Epidermal melanocyte (primary cell): ENCODE measurements around the gene AFAP1.

ENCODE experiments used
- DNase-seq: peaks from one replicate; pipeline ENCODE4 v3.0.0; 2011; ENCODE audit warnings: low spot score; ENCODE audit not compliant: insufficient read length

Gene AFAP1

DNA sequence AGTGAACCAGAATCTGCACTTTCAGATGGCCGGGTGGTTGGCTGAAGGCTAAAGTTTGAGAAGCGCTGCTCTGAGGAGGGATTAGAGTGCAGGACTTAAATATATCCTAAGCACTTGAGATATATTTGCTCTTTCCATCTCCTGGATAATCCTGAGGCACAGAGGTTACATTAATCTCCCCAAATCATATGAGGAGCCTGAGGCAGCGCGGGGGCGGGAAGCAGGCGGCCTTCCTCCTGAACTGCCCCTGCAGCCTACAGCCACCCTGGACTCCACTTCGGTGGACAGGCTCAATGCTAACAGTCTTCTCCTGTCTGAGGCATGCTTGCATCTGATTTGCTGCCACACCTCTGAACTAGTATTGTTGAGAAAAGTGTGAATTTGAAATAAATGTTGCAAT lies 72.5 kb downstream of the AFAP1 start:
- no peak for DNase-seq

DNA sequence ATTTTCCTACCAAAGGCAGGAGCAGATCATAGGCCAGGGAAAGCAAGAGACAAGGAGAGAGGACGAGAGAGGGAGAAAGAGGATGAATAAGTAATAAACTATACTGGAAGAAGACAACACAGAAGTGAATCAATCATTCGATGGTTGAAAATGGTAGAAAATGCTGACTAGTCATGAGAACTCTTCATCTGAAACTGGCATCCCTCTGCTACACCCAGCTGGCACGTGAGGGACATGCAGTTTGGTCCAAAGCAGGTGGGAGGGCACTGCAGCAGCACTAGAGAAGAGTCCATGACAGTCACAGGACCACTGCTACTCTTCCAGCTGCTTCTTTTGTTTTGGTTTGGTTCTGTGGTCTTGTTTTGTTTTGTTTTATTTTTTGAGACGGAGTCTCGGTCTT lies 74.1 kb downstream of the AFAP1 start:
- DNase-seq, result no peak

DNA sequence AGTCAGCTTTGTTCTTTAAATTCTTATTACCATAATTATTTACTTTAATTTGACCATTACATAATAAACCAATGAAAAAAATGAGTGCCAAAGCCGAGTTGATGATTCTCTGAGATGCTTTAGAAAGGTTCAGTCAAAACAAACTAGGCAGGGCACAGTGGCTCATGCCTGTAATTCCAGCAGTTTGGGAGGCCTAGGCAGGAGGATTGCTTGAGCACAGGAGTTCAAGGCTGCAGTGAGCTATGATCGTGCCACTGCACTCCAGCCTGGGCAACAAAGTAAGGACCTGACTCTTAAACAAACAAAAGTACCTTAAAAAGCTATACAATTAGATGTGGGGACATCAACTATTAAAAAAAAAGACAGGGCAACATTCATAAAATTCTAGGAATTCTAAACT lies 75.0 kb downstream of the AFAP1 start:
- DNase-seq, result no peak

DNA sequence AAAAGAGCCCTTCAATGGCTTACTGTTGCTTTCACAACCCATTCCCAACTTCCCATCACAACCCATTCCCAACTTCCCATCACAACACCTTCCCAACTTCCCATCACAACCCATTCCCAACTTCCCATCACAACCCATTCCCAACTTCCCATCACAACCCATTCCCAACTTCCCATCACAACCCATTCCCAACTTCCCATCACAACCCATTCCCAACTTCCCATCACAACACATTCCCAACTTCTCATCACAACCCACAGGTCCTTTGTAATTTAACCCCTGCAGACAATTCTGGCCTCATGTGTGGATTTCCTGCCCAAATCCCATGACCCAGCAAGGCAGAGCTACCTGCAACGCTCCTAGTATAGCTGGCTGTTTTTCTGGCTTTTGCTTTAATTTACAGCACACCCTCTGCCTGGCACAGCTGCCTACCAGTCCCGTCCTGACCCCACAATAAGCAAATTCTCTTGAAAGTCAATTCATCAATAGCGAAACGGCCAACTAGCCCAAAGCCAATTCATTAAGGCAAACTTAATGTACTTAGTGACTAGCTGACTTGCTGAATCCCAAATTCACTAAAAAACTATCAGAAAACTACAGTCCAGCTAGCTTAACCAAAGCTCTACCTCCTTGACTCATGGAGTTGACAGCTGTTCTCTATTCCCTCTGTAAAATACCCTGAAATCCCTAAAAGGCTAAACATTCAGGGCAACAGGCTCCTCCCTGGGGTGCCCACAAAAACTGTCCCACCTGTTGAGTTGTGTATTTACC lies 75.6 kb downstream of the AFAP1 start:
- no peak for DNase-seq

DNA sequence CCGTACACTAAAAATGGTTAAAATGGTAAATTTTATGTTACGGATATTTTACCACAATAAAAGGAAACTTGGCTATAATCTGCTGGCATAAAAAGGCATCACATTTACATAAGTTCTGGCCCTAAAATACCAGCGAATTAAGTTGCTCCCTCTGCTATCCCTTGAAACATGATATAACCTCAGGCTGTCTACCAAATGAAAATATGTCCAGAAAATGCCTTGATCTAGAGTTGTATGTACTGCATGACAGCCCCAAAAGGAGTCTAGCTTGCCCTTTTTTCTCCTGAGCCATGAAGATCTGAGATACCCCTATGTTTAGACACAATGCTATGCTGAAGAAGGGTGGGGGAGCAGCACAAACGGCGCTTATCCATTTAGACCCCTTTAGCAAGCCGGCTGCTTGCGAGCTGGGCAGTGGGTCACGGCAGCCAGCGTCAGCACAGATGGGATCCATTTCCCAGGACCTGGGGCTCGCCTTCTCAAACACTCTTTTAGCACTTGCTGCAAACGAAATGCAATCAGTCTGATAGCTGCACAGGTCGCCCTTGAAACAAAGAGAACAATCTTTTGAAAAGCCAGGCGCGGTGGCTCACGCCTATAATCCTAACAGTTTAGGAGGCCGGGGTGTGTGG lies 77.0 kb downstream of the AFAP1 start:
- DNase-seq, result no peak

DNA sequence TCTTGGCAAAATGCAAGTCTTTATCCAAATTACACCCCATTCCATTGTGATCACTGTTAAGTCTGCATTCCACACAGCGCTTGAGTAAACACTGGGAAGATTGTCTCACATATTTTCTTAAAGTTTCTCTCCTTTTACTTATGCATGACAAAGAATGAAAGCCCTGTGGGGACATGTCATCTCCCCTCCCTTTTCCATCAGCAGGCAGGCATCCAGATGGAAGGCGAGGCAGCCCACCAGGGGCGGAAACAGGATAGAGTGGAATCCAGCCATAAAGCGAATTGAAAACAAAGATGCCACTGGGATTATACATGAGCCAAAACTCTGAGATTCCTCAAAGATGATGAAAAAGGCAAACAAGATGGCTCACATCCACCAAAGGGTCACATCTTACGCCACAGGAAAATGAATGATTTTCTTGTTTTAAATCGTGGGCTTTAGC lies 78.2 kb downstream of the AFAP1 start:
- DNase-seq, result no peak

DNA sequence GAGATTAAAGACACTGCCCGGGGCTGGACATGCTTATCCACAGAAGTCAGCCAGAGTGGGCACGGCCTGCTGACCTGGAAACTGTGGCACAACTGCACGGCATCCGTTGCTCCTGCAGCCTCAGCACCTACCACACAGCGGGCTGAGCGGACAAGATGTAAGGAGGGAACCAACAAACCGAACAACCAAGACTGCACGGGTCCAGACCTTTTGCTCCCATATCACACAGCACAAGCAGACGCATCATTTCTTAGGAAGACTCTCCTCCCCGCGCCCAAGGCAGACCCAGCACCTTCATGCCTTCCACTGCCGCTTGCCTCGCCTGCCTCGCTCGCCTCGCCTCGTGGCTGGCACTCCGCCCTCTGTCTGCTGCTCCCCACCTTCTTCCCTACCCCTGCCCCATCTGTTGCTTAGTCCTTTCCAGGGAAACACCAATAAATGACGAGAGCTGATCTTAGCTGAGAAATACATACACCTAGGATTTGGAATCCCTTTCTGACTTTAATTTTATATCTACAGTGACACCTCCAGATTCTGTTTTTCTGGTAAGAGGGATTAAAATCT lies 79.0 kb downstream of the AFAP1 start:
- no peak for DNase-seq

DNA sequence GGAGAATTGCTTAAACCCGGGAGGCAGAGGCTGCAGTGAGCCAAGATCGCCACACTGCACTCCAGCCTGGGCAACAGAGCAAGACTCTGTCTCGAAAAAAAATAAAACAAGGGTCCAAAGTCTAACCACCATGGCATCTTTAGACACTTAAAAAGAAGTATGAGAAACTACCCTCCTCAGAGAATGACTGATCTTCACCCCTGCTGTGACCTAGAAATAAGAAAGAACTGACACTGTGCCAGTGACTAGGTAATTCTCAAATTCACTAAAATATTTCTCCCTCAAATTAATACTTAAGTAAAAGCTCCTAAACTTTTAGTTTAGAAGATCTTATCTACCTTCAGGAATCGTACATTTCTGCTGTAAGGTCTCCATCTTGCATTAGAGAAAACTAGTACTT lies 80.3 kb downstream of the AFAP1 start:
- no peak for DNase-seq

DNA sequence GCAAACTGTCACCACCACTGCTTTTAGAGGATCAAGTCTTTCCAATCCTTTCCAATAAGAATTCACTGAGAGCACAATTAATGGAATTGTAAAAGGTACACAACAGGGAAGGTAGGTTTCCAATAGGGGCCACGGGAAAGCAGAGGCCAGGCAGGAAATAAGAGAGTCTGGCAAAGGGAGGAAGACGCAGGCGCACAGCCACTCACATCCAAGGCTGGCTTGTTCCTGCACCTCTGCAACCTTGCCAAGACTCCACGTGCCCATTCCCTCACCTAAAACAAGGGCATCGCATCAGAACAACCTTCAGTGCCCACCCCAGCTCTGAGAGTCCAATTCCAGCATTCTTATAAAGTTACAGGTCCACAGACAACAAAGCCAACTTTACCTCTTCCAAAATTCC lies 81.2 kb downstream of the AFAP1 start:
- DNase-seq, result no peak

DNA sequence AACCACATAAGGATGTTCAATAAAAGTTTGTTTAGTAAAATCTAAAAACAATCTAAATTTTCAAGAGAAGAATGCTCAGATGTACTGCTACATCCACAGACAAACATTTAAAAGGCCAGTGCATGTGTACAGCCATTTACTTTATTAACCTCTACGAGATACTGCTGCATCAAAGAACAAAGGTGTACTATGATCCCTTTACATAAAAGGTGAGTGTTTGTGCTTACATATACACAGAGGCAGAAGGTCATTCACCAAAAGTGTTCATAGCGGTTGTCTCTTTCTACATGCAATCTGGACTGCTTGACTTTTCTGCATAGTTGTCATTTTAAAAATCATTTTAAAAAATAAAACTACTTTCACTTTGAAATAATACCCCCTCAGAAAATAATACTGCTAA lies 81.7 kb downstream of the AFAP1 start:
- DNase-seq, result no peak

DNA sequence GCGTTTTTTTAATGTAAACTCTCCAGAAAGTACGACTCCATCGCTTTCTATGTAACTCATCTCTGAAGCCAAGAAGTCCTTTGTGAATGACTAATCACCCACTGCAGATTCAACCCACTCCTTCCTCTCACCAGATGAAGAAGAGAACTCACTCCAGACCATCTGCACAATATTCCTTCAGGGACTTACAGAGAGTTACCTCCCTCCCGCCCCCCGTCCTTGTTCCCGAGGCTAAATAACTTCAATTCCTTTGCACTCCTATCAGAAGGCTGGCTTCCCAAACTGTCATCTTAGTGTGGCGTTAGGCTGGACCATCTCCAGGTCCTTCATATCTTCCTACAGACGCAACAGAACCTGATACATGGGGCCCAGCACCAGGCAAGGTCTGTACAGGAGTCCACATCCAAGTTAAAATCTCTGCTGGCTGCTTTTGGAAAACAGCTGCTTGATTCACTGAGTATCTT lies 82.4 kb downstream of the AFAP1 start:
- DNase-seq, result peak; percentile 60

DNA sequence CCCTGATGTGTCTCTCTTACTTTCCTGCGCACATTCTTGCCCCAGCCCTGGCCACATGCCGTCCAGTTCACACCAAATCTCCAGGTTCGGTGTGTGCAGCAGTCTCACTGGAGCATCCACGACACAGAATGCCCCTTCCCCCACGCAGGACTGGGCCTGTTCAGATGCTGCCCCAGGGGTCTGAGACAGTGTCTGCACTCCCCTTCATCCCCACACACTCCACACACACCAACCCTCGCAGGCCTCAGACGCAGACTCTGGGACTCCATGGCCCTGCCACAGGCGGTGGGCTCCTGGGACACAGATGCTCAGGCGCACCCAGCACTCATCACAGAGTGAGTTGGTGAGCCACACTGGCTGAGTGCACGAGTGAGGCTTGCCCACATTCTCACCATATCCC lies 83.9 kb downstream of the AFAP1 start:
- no peak for DNase-seq

DNA sequence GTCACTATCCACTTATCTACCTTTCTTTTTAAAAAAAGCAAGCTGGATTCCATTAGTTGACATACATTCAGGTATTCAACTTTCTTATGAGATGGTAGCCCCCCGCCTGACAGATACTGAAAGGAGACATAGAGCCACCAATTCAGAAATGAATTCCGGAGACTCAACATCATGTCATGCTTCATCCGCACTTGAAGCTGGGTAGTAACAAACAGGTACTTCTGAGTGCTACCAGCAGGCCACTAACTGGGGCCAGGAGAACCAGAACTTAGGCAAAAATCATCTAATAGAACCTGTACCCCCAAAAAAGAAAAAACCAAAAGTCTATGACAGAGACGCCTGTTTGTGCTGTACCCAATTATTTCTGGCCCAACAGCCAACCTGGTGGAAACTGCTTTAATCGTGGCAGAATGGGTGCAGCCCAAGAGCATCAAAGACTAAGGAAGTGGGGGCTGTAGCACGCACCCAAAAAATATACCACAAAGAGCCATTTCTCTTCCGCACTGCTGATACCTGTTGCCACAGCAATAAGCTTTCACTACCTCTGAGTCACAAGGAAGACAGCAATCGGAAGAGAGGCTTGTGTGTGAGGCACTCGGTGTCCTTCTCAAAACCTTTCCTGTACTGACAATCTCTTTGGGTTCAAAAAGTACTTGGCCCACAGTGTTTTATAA lies 84.8 kb downstream of the AFAP1 start:
- DNase-seq, result no peak

DNA sequence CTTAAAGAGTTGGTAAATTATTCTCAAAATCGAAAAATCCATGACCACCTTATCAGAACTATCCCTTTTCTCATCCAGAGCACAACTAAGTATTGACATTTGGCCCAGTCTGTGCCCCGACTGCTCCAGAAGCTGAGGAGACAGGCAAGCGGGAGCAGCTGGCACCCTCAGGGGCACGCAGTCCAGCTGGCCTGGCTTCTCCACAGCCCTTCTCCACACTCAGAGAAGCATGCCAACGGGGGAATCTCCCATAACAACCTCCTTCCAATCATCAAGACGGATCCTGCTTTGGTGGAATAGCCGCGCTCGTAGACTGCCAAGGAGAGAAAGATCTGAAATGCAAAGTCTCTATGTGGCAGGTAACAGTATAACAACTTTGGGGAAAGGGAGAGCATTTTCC lies 85.4 kb downstream of the AFAP1 start:
- DNase-seq, result no peak

DNA sequence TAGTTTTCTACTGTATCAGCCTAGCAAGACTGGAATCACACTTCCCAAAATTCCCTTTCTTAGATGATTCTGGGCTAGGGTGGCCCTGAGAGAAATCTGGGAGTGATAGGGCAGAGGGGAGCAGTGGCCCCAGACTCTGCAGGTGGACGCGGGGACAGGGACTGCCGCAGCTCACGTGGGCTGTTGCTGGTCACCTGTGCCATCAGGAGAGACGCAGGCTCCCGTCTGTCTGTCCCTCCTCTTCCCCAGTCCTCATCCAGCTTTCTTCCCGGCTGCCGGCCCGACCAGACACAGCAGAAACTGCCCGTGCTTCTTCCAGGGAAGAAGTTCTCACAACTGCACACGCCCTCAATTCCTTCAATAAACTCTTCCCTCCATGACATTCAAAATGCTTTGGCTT lies 86.4 kb downstream of the AFAP1 start:
- no peak for DNase-seq

DNA sequence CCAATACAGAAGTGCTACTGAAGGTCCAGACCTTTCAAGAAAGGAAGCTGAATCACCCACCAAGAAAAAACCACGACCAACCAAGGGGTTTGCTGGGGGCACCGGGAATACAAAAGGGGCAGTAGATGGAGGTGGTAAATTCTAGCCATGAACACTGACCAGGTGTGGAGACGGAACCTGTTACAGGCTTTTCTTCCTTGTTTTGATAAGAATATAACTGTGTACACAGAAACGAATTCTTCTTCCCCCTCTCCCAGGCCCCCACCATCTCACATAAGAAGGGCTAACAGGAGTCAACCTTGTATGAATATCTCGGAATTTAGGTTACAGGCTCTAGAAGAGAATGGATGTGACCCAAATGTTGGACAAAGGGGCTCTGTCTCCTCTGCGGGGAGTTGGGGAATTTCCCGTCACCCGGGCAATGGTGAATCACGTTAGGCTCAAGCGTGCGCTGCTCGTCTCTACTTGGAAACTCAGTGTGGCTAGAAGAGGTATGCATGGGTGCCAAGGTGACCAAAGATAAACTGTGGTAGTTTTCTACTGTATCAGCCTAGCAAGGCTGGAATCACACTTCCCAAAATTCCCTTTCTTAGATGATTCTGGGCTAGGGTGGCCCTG lies 87.0 kb downstream of the AFAP1 start:
- DNase-seq, result no peak

DNA sequence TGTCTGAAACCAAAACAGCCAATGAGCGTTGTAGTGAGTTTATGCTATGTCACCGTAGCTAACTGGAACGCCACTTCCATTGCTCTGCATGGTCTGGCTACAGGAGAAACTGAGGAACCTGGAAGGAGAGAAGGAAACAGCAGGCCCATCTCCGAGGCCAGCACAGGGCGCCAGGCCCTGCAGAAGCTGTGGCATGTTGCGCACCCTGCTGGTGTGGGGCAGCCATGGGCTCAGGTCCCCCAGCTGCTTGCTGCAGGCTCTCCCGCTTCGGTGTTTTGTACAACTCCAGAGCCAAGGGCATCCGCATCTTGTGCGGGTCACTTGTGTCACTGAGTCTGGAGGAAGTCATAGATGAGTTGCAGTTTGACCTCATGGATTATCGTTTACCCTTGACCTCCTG lies 89.2 kb downstream of the AFAP1 start:
- DNase-seq, result no peak

DNA sequence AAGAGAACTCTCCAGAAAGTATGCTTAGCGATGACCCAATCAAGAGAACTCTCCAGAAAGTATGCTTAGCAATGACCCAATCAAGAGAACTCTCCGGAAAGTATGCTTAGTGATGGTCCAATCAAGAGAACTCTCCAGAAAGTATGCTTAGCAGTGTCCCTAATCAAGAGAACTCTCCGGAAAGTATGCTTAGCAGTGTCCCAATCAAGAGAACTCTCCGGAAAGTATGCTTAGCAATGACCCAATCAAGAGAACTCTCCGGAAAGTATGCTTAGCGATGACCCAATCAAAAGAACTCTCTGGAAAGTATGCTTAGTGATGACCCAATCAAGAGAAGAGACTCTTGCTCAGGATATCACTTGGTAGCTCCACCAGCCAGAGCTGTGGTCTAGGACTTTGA lies 92.5 kb downstream of the AFAP1 start:
- DNase-seq, result no peak

DNA sequence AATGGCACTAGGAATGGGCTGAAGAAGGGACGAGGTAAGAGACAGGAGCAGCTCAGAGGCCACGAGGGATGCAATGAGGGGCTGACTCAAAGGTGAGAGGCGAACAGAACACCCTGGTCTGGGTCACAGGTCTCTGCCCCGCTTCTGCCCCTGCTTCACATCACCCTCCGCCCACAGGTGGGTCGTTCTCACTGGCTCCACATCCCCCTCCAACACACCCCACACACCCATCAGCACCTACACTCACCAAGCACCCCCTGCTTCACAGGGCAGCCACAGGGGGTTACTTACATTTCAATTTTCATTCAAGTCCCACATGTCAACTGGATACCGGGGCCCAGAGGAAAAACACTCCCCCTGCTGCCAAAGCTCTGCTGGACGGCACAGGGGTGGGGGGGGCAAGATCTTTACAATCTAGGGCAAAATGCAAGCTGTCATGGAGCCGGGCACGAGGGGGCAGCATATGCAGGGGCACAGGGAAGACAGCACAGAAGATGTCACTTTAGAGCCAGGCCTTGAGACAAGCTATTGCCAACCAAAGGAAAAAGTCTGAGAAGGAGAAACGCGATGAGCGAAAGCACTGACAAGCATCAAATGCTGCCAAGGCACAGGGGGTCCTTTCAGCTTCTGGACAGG lies 94.0 kb downstream of the AFAP1 start:
- no peak for DNase-seq

DNA sequence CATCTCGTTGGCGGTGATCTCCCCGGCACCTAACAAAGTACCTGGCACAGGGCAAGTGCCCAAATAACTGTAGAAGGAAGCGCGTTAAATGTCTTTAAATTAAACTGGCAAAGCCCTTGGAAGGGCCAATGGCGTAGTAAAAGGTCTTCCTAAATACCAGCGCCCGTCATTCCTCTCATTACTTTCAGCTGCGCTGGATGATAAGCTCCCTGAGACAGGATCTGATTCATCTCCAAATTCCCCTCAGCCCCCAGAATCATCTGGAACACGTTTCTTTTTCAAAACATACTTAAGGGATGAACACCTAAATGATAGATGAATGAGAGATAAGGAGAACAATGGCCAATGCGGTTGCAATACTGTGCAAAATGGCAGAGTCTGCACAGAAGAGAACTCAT lies 95.1 kb downstream of the AFAP1 start:
- no peak for DNase-seq

DNA sequence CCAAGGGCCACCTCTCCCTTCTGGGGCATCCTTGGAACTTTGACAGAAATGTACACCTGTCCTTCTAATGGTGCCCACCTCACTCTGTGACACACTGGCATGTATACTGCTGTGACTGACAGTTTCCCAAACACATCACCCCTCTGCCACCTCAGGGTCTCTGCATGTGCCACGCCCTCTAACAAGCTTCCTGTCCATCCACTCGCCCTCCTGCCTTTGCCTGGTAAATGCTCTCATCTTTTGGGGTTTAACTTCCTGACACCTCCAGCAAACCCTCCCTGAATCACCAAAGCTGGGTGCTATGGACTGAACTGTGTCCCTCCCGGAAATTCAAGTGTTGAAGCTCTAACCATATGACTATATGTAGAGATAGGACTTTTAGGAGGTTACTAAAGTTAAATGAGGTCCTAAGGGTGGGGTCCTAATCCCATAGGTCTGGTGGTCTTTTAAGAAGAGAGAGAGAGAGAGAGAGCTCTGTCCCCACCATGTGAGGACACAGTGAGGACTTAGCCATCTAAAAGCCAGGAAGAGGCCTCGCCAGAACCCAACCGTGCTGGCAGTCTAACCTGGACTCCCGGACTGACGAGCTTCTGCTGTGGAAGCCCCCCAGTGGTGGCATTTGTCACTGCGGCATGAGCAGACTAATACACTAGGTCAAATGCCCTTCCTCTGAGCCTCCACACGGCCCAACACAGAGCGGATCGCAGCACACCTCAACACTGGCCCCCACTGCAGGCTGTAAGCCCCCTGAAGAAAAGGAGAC lies 95.6 kb downstream of the AFAP1 start:
- DNase-seq, result peak; percentile 29
